OCI-LY3 (cell line): ENCODE measurements around the gene EWSR1.

Experiments used
- H2AFZ ChIP-seq: fragments of 200-600, 300-600 bp; shearing (Covaris generic); 2 replicates; pipeline ENCODE4 v1.6.0; 2014; ENCODE audit warnings: antibody characterized with exemption, low read depth, low read length
- H3K27ac ChIP-seq: fragments of 200-600, 300-600 bp; sonication (generic); 2 replicates; pipeline ENCODE4 v1.5.1; 2014; ENCODE audit warnings: mild to moderate bottlenecking, low read length, moderate library complexity, mixed read lengths
- H3K27me3 ChIP-seq: fragments of 200-600, 300-600 bp; sonication (generic); 2 replicates; pipeline ENCODE4 v1.6.1; 2014; ENCODE audit warnings: low read depth, low read length, mixed read lengths
- H3K36me3 ChIP-seq: fragments of 200-600, 300-600 bp; sonication (generic); replicated peaks from 2 replicates; pipeline ENCODE3; 2014; ENCODE audit warnings: low read depth, low read length, mixed read lengths
- H3K4me1 ChIP-seq: fragments of 300-600, 200-600 bp; sonication (generic); 2 replicates; pipeline ENCODE4 v1.6.1; 2014; ENCODE audit warnings: low read length, mixed read lengths
- H3K4me2 ChIP-seq: fragments of 200-600, 300-600 bp; sonication (generic); 2 replicates; pipeline ENCODE4 v1.6.1; 2014; ENCODE audit warnings: low read length, mixed read lengths
- H3K4me3 ChIP-seq: fragments of 300-600, 200-600 bp; sonication (generic); 2 replicates; pipeline ENCODE4 v1.5.1; 2014; ENCODE audit warnings: antibody characterized with exemption, mild to moderate bottlenecking, low read length, moderate library complexity
- H3K79me2 ChIP-seq: fragments of 300-600, 200-600 bp; shearing (Covaris generic); 2 replicates; pipeline ENCODE4 v1.6.1; 2014; ENCODE audit warnings: mild to moderate bottlenecking, low read length, mixed read lengths
- H3K9ac ChIP-seq: fragments of 300-600, 200-600 bp; shearing (Covaris generic); 2 replicates; pipeline ENCODE4 v1.6.0; 2014; ENCODE audit warnings: mild to moderate bottlenecking, low read length, moderate library complexity
- H3K9me3 ChIP-seq: fragments of 200-600, 300-600 bp; shearing (Covaris generic); 2 replicates; pipeline ENCODE4 v1.6.1; 2014; ENCODE audit warnings: low read length, mixed read lengths; ENCODE audit not compliant: insufficient read depth
- H4K20me1 ChIP-seq: fragments of 200-600, 300-600 bp; sonication (generic); 2 replicates; pipeline ENCODE4 v1.6.1; 2016; ENCODE audit warnings: low read length, mixed read lengths; ENCODE audit not compliant: insufficient read depth
- EZH2phosphoT487 ChIP-seq: fragments of 200-600 bp; shearing (Covaris generic); IDR thresholded peaks from 2 replicates; pipeline ENCODE4 v1.6.1; 2018; ENCODE audit warnings: antibody characterized with exemption, mixed run types, low read depth
- TF ChIP-seq, protein P1 (sequence below): fragments of 200-600, 300-600 bp; sonication (generic); IDR thresholded peaks from 2 replicates; pipeline ENCODE4 v1.5.1; 2014; ENCODE audit warnings: antibody characterized with exemption, low read length, low read depth

Gene EWSR1

DNA sequence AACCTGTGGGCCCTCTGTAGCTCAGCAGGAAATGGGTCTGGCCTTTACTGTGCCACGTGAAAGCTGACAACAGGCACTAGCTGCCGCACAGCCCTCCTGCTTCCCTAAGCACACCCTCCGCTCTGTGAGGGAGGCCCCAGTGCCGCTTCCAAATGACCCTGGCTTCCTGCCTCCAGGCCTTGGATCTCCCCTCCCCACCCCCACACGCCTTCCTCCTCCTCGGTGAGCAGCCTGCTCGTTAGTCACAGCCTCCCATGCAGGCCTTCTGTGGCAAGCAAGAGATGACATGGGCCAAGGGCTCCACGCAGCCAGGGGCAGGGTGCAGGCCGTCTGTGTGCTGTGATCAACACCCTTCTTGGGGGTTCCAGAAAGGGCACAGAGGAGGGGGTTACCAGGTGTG, 62.7 kb downstream of the EWSR1 start:
- no peak overlapping the region for H3K4me2 ChIP-seq
- no peak overlapping the region for H3K9ac ChIP-seq
- peaks cover 63% of the 10 kb centered on the region for H3K36me3 ChIP-seq
- TF ChIP-seq EZH2phosphoT487, result no peak
- TF ChIP-seq, protein P1, sequence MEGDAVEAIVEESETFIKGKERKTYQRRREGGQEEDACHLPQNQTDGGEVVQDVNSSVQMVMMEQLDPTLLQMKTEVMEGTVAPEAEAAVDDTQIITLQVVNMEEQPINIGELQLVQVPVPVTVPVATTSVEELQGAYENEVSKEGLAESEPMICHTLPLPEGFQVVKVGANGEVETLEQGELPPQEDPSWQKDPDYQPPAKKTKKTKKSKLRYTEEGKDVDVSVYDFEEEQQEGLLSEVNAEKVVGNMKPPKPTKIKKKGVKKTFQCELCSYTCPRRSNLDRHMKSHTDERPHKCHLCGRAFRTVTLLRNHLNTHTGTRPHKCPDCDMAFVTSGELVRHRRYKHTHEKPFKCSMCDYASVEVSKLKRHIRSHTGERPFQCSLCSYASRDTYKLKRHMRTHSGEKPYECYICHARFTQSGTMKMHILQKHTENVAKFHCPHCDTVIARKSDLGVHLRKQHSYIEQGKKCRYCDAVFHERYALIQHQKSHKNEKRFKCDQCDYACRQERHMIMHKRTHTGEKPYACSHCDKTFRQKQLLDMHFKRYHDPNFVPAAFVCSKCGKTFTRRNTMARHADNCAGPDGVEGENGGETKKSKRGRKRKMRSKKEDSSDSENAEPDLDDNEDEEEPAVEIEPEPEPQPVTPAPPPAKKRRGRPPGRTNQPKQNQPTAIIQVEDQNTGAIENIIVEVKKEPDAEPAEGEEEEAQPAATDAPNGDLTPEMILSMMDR, result no peak
- no peak overlapping the region for H3K4me3 ChIP-seq
- no peaks in the 10 kb centered on the region for H4K20me1 ChIP-seq
- H3K4me1 ChIP-seq, result no peaks in the 10 kb centered on the region
- H3K27me3 ChIP-seq, result no peaks in the 10 kb centered on the region
- no peaks in the 10 kb centered on the region for H3K9me3 ChIP-seq
- no peak overlapping the region for H3K27ac ChIP-seq
- no peak overlapping the region for H2AFZ ChIP-seq
- no peaks in the 10 kb centered on the region for H3K79me2 ChIP-seq

DNA sequence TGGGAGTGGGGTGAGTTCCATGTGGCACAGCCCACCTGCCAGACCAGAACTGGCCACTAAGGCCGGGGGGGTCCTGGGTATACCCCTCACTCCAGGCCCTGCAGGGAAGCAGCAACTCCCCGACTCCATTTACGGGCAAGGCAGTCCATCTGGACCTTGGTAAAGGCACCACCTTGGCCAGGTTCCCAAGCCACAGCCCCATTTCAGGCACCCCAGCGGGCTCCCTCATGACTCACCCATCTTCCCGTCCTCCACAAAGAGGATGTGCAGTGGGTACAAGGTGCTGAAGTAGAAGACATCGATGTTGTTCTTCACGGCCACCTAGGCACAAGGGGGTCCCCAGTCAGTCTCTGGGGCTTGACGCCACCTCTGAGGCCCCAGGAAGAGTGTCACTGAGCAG, 63.1 kb downstream of the EWSR1 start:
- Histone ChIP-seq H3K4me1 (no peaks in the 10 kb centered on the region), H3K27me3 (no peaks in the 10 kb centered on the region), H3K27ac (no peak overlapping the region), H3K4me3 (no peak overlapping the region), H4K20me1 (no peaks in the 10 kb centered on the region), H3K4me2 (no peak overlapping the region), H3K79me2 (no peaks in the 10 kb centered on the region), H3K9me3 (no peaks in the 10 kb centered on the region), H3K9ac (no peak overlapping the region), H2AFZ (no peak overlapping the region), H3K36me3 (peaks cover 64% of the 10 kb centered on the region)
- TF ChIP-seq, protein P1, result no peak
- no peak for TF ChIP-seq EZH2phosphoT487

DNA sequence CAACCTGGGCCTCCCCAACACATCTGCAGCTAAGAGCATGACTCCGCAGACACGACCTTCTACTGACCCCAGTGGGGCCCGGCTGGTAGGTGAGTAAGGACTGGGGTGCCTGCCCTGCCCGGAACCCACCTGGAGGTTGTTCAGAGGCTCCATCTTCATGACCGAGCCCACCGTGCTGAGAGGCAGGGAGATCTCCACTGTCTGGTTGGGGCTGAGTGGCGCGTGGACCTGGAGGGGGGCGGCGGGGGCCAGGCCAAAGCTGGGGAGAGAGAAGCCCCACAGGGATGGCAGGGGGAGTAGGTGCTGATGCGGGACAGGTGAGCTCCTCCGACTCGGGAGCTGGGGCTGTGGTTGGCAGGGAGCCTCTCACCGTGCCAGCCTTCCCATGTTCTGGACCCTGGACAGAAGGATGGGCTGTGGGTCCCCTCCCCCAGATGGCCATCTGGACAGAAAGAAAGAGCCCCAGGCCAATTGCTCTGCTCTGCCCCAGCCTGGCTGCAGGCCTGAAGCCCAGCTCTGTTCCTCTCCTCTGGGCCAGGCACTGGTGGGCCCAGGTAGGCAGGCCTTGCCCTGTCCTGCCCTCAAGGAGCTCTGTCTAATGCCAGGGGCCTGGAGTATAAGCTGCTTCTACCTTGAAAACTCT, 63.7 kb downstream of the EWSR1 start:
- H3K4me1 ChIP-seq, result no peaks in the 10 kb centered on the region
- H2AFZ ChIP-seq, result no peak overlapping the region
- H3K9ac ChIP-seq, result no peak overlapping the region
- H3K36me3 ChIP-seq, result peaks cover 63% of the 10 kb centered on the region
- H3K27ac ChIP-seq, result no peak overlapping the region
- no peaks in the 10 kb centered on the region for H4K20me1 ChIP-seq
- no peaks in the 10 kb centered on the region for H3K9me3 ChIP-seq
- H3K27me3 ChIP-seq, result no peaks in the 10 kb centered on the region
- TF ChIP-seq, protein P1, result no peak
- no peak for TF ChIP-seq EZH2phosphoT487
- no peak overlapping the region for H3K4me3 ChIP-seq
- H3K79me2 ChIP-seq, result no peaks in the 10 kb centered on the region
- H3K4me2 ChIP-seq, result no peak overlapping the region

DNA sequence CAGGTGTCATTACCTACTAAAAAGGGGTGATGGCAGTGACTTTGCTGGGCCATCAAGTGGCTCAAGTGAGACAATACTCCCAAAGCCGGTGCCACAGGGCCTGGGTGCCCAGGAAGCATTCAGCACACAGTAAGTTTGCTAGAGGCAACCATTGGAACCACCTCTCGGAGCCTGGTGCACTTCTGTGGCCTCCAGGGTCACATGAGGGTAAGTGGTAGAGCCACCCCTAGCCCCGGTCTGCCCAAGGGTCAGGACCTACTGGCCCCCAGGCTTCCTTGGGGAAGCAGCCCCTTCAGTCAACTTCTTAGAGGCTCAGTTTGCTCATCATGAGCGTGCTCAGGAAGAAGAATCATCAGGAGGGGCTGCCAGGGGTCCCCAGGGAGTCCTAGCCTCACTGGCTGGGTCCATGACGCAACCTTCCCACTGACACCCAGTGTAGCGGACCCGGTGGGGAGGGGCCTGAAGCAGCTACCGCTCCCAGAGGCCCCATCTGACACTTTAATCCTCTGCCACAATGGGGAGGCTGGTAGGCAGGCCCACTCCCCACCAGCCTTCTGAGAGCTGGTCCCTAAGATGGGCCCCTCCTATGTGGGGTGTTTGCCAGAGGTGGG, 64.9 kb downstream of the EWSR1 start:
- H3K4me1 ChIP-seq, result no peaks in the 10 kb centered on the region
- H3K4me2 ChIP-seq, result no peak overlapping the region
- H3K27ac ChIP-seq, result no peak overlapping the region
- H3K27me3 ChIP-seq, result no peaks in the 10 kb centered on the region
- no peak overlapping the region for H3K4me3 ChIP-seq
- H3K79me2 ChIP-seq, result no peaks in the 10 kb centered on the region
- H4K20me1 ChIP-seq, result no peaks in the 10 kb centered on the region
- no peak overlapping the region for H3K9ac ChIP-seq
- H3K9me3 ChIP-seq, result no peaks in the 10 kb centered on the region
- TF ChIP-seq, protein P1, result no peak
- no peak for TF ChIP-seq EZH2phosphoT487
- no peak overlapping the region for H2AFZ ChIP-seq
- peaks cover 64% of the 10 kb centered on the region for H3K36me3 ChIP-seq
